ENCODE results near the gene TROAP.
"Not testable (repeated sequence)": the region's sequence is repeated elsewhere in the genome, so short reads cannot be mapped to it uniquely, and the experiment has no call there.

The TROAP gene

GRCh38 chr12:49377386-49377785 is 54.3 kb downstream of the TROAP start:
- DNase-seq, result no peak

GRCh38 chr12:49380184-49380583 is 57.1 kb downstream of the TROAP start:
- H3K4me1 ChIP-seq; H3K36me3 ChIP-seq; H3K9me3 ChIP-seq; DNase-seq; H3K4me3 ChIP-seq (ENCODE audit: low read depth, low read length); H3K27me3 ChIP-seq: not testable (repeated sequence)

More at GRCh38 chr12:49377386-49377785, 54.3 kb downstream of the TROAP start:
- Histone ChIP-seq H3K4me1 (no peaks in the 10 kb centered on the region), H3K36me3 (peaks cover 7% of the 10 kb centered on the region), H3K9me3 (no peaks in the 10 kb centered on the region), H3K4me3 (ENCODE audit: low read depth, low read length) (no peak overlapping the region), H3K27me3 (no peaks in the 10 kb centered on the region)
- TF ChIP-seq CTCF (IDR thresholded peaks at IDR 0.05; ENCODE audit: low read depth, low read length), result no peak
